ENCODE results near the gene MIA.

DNA sequence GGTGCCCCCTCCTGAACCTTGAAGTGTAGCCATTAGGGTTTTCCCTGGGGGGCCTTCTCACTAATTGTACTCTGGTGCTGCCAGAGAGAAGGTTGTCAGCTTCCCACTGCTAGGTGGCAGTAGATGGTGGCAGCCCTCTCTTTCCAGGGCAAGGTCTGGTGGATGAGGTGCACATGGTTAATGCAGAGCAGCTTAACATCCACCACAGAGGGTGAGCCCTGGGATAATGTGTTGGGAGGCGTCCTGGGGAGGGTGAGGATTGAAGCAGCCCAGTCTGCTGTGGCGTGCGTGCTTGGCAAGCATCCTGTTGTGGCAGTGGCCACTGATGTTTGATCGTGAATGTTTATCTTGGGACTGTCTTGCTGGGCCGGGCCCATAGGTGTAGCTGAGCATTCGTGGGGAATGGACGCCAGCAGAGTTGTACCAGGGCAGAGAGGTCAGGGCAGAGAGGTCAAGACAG is 29.5 kb downstream of the MIA start:
- no peak for TF ChIP-seq MXI1 (IDR thresholded peaks at IDR 0.05; ENCODE audit: borderline replicate concordance, low read depth, low read length)
- TF ChIP-seq, protein P1, sequence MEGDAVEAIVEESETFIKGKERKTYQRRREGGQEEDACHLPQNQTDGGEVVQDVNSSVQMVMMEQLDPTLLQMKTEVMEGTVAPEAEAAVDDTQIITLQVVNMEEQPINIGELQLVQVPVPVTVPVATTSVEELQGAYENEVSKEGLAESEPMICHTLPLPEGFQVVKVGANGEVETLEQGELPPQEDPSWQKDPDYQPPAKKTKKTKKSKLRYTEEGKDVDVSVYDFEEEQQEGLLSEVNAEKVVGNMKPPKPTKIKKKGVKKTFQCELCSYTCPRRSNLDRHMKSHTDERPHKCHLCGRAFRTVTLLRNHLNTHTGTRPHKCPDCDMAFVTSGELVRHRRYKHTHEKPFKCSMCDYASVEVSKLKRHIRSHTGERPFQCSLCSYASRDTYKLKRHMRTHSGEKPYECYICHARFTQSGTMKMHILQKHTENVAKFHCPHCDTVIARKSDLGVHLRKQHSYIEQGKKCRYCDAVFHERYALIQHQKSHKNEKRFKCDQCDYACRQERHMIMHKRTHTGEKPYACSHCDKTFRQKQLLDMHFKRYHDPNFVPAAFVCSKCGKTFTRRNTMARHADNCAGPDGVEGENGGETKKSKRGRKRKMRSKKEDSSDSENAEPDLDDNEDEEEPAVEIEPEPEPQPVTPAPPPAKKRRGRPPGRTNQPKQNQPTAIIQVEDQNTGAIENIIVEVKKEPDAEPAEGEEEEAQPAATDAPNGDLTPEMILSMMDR (conservative IDR thresholded peaks at IDR 0.05; ENCODE audit: low read depth, low read length): no peak
- TF ChIP-seq POLR2A (IDR thresholded peaks at IDR 0.05; ENCODE audit: low read depth, low read length): no peak
